Loucy (cell line): ENCODE data around the gene PCSK5.

Source experiments
- EZH2phosphoT487 ChIP-seq: fragments of 200-600 bp; IDR thresholded peaks from 2 replicates; pipeline ENCODE4 v1.6.1; 2018; ENCODE audit warnings: antibody characterized with exemption, mild to moderate bottlenecking, moderate library complexity, borderline replicate concordance
- TF ChIP-seq, protein P1 (sequence below): fragments of 200-600 bp; sonication (generic); conservative IDR thresholded peaks from 2 replicates; pipeline ENCODE4 v1.5.1; 2014; ENCODE audit warnings: mild to moderate bottlenecking, antibody characterized with exemption, low read length

DNA sequence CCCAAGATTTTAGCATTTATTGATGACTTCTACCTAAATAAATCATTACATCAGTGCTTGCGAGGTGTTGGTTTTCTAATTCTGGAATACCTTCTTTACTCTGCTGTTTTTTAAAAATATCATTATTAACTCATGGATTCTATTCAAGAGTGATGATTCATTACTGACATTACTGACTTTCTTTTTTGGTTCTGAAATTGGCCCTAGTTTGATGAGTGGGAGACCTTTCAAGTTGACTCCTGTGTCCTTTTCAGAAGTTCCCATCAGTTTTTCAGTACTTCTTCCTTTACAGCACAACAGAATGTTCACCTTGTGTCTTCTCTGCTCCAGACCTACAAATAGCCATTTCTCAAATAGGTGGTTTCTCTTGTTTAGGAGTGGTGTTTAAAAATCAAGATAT is 114.1 kb downstream of the PCSK5 start:
- TF ChIP-seq, protein P1, sequence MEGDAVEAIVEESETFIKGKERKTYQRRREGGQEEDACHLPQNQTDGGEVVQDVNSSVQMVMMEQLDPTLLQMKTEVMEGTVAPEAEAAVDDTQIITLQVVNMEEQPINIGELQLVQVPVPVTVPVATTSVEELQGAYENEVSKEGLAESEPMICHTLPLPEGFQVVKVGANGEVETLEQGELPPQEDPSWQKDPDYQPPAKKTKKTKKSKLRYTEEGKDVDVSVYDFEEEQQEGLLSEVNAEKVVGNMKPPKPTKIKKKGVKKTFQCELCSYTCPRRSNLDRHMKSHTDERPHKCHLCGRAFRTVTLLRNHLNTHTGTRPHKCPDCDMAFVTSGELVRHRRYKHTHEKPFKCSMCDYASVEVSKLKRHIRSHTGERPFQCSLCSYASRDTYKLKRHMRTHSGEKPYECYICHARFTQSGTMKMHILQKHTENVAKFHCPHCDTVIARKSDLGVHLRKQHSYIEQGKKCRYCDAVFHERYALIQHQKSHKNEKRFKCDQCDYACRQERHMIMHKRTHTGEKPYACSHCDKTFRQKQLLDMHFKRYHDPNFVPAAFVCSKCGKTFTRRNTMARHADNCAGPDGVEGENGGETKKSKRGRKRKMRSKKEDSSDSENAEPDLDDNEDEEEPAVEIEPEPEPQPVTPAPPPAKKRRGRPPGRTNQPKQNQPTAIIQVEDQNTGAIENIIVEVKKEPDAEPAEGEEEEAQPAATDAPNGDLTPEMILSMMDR: no peak
- no peak for TF ChIP-seq EZH2phosphoT487
